ENCODE data around the gene FGF3.

Gene FGF3

DNA sequence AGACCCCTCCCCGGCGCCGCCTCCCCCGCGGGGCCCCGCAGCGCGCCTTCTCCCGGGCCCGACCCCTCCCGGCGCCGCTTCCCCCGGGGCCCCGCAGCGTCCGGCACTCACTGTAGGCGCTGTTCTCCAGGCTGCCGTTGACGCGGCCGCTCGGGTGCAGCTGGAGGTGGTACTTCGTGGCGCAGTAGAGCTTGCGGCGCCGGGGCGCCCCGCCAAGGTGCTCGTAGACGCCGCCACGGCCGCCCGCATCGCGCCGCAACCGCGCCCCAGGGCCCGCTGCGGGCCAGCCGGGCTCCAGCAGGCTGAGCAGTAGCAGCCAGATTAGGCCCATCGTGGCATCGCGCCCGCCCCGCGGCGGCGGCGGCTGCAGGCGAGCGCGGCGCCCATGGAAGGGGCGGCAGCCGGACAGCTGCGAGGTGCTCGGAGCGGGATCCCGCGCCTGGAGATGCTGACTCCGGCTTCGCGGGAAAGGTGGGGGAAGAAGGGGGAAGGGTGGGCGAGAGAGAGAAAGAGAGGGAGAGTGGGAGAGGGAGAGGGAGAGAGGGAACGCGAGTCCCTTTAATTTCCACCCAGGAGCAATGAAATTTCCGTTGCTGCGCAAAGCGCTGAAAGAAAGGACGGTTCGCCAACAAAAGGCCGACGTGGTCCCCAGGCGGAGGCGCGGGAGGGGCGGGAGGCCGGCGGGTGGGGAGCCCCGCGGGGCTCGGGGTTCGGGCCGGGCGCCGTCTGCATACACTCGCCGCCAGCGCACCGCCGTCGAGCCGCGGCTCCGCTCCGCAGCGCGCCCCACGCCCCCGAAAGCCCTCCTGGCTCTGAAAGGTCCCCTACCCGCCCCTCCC, at the start of gene FGF3:
TSS of gene FGF3 (minus strand) at position 814 of the 839 bp plus-strand sequence. CDS start at position 331, 483 bp downstream.
- TF ChIP-seq CTCF (IDR thresholded peaks at IDR 0.05; ENCODE audit: low read depth, low read length), result no peak
- DNase-seq (ENCODE audit: extremely low read depth, low read depth), result no peak

DNA sequence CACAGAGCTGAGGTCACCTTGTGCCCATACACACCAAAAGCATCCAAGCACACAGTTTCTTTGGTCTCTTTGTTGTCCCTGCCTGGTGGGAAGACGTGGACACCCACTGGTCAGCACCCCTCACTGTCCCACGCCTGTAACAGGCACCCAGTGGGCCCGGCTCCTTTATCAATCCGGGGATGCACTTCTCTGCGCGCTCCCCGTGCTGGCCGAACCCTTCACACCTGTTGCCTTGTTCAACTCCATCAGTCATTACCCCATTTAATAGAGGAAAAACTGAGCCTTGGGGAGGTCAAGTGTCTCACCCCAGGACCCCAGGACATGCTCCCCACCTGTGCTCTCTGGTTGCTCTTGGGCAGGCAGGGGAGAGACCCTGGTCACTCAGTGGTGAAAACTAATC, 49.7 kb upstream of the FGF3 start:
- TF ChIP-seq CTCF (IDR thresholded peaks at IDR 0.05; ENCODE audit: low read depth, low read length), result no peak
- DNase-seq (ENCODE audit: extremely low read depth, low read depth), result no peak

- DNase-seq (ENCODE audit: extremely low read depth, low read depth), result no peak
- no peak for TF ChIP-seq CTCF (IDR thresholded peaks at IDR 0.05; ENCODE audit: low read depth, low read length)
Measured at GRCh38 chr11:69868006-69868810, 49.0 kb upstream of the FGF3 start.

DNA sequence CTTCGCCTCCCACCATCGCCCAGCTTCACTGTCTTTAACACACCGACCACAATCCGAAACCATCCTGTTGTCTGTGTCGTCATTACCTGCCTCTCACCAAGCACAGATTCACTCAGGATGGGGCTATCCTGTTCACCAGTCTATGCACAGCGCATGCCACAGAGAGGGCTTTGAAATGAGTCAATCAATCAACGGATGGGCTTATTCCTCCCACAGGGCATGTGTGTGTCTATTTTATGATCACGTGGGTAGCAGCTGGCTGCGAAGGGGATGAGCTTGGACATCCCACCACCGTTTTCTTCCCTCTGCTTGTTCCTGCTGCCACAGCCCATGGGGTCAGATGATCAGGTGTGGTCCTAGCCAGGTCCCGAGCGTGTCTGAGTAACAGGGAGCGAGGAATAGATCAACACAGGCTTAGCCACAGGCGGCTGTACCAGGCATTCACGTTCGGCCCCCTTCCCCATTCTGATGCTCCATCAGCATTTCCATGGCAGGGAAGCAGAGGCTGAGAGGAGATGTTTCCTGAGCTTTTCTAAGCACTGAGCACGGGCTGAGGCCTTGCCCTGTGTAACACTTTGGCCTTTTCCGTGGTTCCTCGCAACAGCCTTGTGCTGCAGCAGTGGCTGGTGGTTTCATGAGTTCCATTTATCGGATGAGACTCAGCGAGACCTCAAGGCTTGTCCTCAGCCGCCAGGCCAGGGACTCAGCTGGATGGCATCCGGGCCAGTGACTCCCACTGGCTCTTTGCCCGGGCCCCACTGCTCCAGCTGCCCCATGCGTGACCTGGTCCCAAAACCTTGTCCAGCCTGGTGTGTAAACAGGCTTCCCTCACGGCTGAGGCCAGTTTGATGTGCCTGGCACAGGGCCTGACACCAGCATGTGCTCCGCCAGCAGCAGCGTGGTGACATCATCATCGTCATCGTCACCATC, 48.1 kb upstream of the FGF3 start:
- no peak for TF ChIP-seq CTCF (IDR thresholded peaks at IDR 0.05; ENCODE audit: low read depth, low read length)
- DNase-seq (ENCODE audit: extremely low read depth, low read depth), result no peak

- TF ChIP-seq CTCF (IDR thresholded peaks at IDR 0.05; ENCODE audit: low read depth, low read length), result no peak
- DNase-seq (ENCODE audit: extremely low read depth, low read depth), result no peak
Measured at GRCh38 chr11:69866648-69867047, 47.4 kb upstream of the FGF3 start.

DNA sequence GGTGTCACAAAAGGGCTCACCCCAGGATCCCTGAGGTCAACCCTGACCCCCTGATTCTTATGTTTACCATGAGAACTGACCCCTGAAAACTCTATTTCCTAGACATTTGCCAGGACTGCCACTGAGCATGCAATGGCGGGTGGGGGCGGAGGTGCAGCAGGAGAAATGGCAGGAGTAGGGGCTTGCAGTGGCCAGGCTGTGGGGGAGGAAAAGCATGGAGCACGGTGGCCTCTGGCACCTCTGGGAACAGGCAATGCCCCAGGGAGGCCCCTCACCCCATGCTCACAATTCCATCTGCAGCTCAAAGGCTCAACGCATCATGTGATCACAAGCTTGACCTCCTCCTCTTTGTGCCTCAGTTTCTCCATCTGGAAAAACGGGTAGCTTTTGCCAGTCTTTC, 46.5 kb upstream of the FGF3 start:
- DNase-seq (ENCODE audit: extremely low read depth, low read depth), result no peak
- TF ChIP-seq CTCF (IDR thresholded peaks at IDR 0.05; ENCODE audit: low read depth, low read length), result no peak
